Frontal cortex (tissue), 4 donors: Measurements from ENCODE around the gene AAK1. TPM values are rescaled to one million over a fixed set of nuclear protein-coding genes. Genes with fewer than 3 reads are reported as not detected.
A peak's percentile ranks its signal among the peaks of the same experiment; 100 is the strongest.
"Not testable (repeated sequence)": the region's sequence is repeated elsewhere in the genome, so short reads cannot be mapped to it uniquely, and the experiment has no call there.

Experiments used
- DNase-seq, 2 donors: peaks; one replicate each; pipeline ENCODE4 v3.0.0; 2012; ENCODE audit warnings: low spot score in 2 of 2
- FAIRE-seq: peaks from 2 replicates; lab custom pipeline; 2012; peaks lifted over from hg19 to GRCh38; lab: Jason Lieb, UNC
- total RNA-seq: library from RNA; depleted of rRNA; stranded (reverse); fragments of >200 nt; gene quantifications from one replicate; pipeline ENCODE4 v1.2.3, GENCODE V29; 2014
- donor health status: control.
- donor health status: control.
- donor health status: control.

The AAK1 gene
- total RNA-seq: 31.4 TPM

- DNase-seq (peak; percentile 89 to 92), FAIRE-seq (no peak)
Measured at GRCh38 chr2:69643602-69644505, at the start of gene AAK1. AAK1 (minus strand) TSS chr2:69643739; CDS start chr2:69643040, 699 bp downstream.

- DNase-seq (no peak), FAIRE-seq (no peak)
Measured at GRCh38 chr2:69692424-69692823, 48.9 kb upstream of the AAK1 start.

GRCh38 chr2:69689969-69690368 lies 46.4 kb upstream of the AAK1 start:
- DNase-seq (no peak), FAIRE-seq (no peak)

GRCh38 chr2:69689466-69689865 lies 45.9 kb upstream of the AAK1 start:
- FAIRE-seq: no peak

GRCh38 chr2:69687971-69688611 lies 44.6 kb upstream of the AAK1 start:
- FAIRE-seq: no peak
- no peak for DNase-seq

More at GRCh38 chr2:69689466-69689865, 45.9 kb upstream of the AAK1 start:
- no peak for DNase-seq

GRCh38 chr2:69686813-69687212 lies 43.3 kb upstream of the AAK1 start:
- no peak for FAIRE-seq
- DNase-seq: no peak

- FAIRE-seq: no peak
- DNase-seq: no peak
Measured at GRCh38 chr2:69685321-69686048, 41.9 kb upstream of the AAK1 start.

GRCh38 chr2:69683170-69683971 lies 39.8 kb upstream of the AAK1 start:
- DNase-seq (peak in 1 of 2 donors; percentile 26), FAIRE-seq (no peak)

GRCh38 chr2:69682525-69682924 lies 39.0 kb upstream of the AAK1 start:
- DNase-seq: no peak
- no peak for FAIRE-seq

GRCh38 chr2:69680001-69680675 lies 36.6 kb upstream of the AAK1 start:
- FAIRE-seq: no peak
- no peak for DNase-seq

- no peak for FAIRE-seq
Measured at GRCh38 chr2:69677914-69678313, 34.4 kb upstream of the AAK1 start.

GRCh38 chr2:69676146-69676545 lies 32.6 kb upstream of the AAK1 start:
- DNase-seq (no peak), FAIRE-seq (peak; percentile 65)

More at GRCh38 chr2:69677914-69678313, 34.4 kb upstream of the AAK1 start:
- DNase-seq: no peak

- FAIRE-seq: no peak
- no peak for DNase-seq
Measured at GRCh38 chr2:69674316-69674670, 30.8 kb upstream of the AAK1 start.

GRCh38 chr2:69673098-69673497 lies 29.6 kb upstream of the AAK1 start:
- DNase-seq, FAIRE-seq: not testable (repeated sequence)

GRCh38 chr2:69669666-69670065 lies 26.1 kb upstream of the AAK1 start:
- FAIRE-seq: no peak
- no peak for DNase-seq

GRCh38 chr2:69668598-69668997 lies 25.1 kb upstream of the AAK1 start:
- FAIRE-seq (no peak), DNase-seq (no peak)

GRCh38 chr2:69667805-69668382 lies 24.4 kb upstream of the AAK1 start:
- FAIRE-seq: no peak

GRCh38 chr2:69665152-69665551 lies 21.6 kb upstream of the AAK1 start:
- DNase-seq (no peak), FAIRE-seq (no peak)

More at GRCh38 chr2:69667805-69668382, 24.4 kb upstream of the AAK1 start:
- DNase-seq: no peak

GRCh38 chr2:69663860-69664259 lies 20.3 kb upstream of the AAK1 start:
- DNase-seq: no peak
- FAIRE-seq: no peak
